K562 (cell line): Measurements from ENCODE around the gene C1GALT1C1. TPM values are rescaled to one million over a fixed set of nuclear protein-coding genes. Genes with fewer than 3 reads are reported as not detected.

Experiments used
- BHLHE40 ChIP-seq: IDR thresholded peaks from 2 replicates; pipeline ENCODE4 v1.6.1; 2011; ENCODE audit warnings: low read length, improper control_type of control experiment
- ETV5 ChIP-seq: sonication (generic); formaldehyde crosslinking; IDR thresholded peaks from 2 replicates; pipeline ENCODE4 v1.4.0; 2020; ENCODE audit warnings: low read depth, mild to moderate bottlenecking, missing genetic modification reagents
- GTF2B ChIP-seq: IDR thresholded peaks from 2 replicates; pipeline ENCODE4 v1.6.1; 2011; ENCODE audit not compliant: insufficient read length; ENCODE audit errors: extremely low read depth
- LCOR ChIP-seq: sonication (generic); formaldehyde crosslinking; IDR thresholded peaks from 2 replicates; pipeline ENCODE4 v1.8.0; 2022; ENCODE audit warnings: mild to moderate bottlenecking, missing genetic modification reagents
- MTA3 ChIP-seq: fragments of 450-650 bp; formaldehyde crosslinking; IDR thresholded peaks from 2 replicates; pipeline ENCODE4 v1.6.1; 2017; ENCODE audit warnings: mild to moderate bottlenecking, borderline replicate concordance
- NFYB ChIP-seq: IDR thresholded peaks from 2 replicates; pipeline ENCODE4 v1.6.1; 2011; ENCODE audit warnings: mild to moderate bottlenecking, moderate library complexity; ENCODE audit not compliant: insufficient read length; ENCODE audit errors: extremely low read depth
- NR2C2 ChIP-seq, 2 experiments: fragments of 200-800 bp in 1 of 2; sonication (Bioruptor generic) in 1 of 2; sonication (generic) in 1 of 2; formaldehyde crosslinking in 1 of 2; IDR thresholded peaks; 2 replicates each; pipeline versions ENCODE4 v1.6.1 to v1.8.0; 2016 to 2022; ENCODE audit warnings: mild to moderate bottlenecking in 1 of 2, missing compliant biosample characterization in 1 of 2, missing genetic modification characterization in 1 of 2, missing genetic modification reagents in 1 of 2
- PHF8 ChIP-seq: fragments of 200-600 bp; sonication (generic); IDR thresholded peaks from 2 replicates; pipeline ENCODE4 v1.6.1; 2012; ENCODE audit warnings: mixed run types, mild to moderate bottlenecking, inconsistent platforms, low read length, moderate library complexity, borderline replicate concordance
- TAF9B ChIP-seq: fragments of 450-650 bp; IDR thresholded peaks from 2 replicates; pipeline ENCODE4 v1.6.1; 2018; ENCODE audit warnings: mild to moderate bottlenecking; ENCODE audit not compliant: partially characterized antibody
- polyA plus RNA-seq, 8 experiments: library from polyadenylated mRNA; depleted of rRNA in 4 of 8; stranded (reverse) in 5 of 8; unstranded in 3 of 8; fragments of >200 nt; fragmentation: Nextera tagmentation in 2 of 8; fragmentation: Illumina TruSeq in 1 of 8; extraction: Ambion mirVana in 2 of 8; extraction: Trizol in 1 of 8; gene quantifications; 2 replicates each; pipeline versions ENCODE4 v1.2.1 to v1.2.3, GENCODE V29; 2011 to 2014; ENCODE audit warnings: inconsistent platforms in 1 of 8, missing spikeins in 1 of 8
- total RNA-seq, 7 experiments: library from RNA; depleted of rRNA in 6 of 7; stranded (reverse); fragments of >200 nt in 6 of 7; fragmentation: Illumina TruSeq in 2 of 7; extraction: Trizol in 2 of 7; gene quantifications; 2 replicates each; pipeline versions ENCODE4 v1.2.1 to v1.2.3, GENCODE V29; 2011 to 2021; ENCODE audit warnings: low replicate concordance in 1 of 7
- TF ChIP-seq, protein P1 (sequence below), 2 experiments: fragments of 450-650 bp in 1 of 2; sonication (generic) in 1 of 2; formaldehyde crosslinking in 1 of 2; IDR thresholded peaks; 2 replicates each; pipeline versions ENCODE4 v1.7.1 to v1.9.0; 2016 to 2022; ENCODE audit warnings: inconsistent platforms in 1 of 2, mild to moderate bottlenecking in 1 of 2, missing genetic modification reagents in 1 of 2
- TF ChIP-seq, protein P2 (sequence below): sonication (generic); formaldehyde crosslinking; IDR thresholded peaks from 2 replicates; pipeline ENCODE4 v1.8.1; 2023; ENCODE audit warnings: mild to moderate bottlenecking, missing genetic modification reagents
- TF ChIP-seq, protein P3 (sequence below): fragments of 450-650 bp; formaldehyde crosslinking; IDR thresholded peaks from 2 replicates; pipeline ENCODE4 v1.4.0; 2022; ENCODE audit warnings: missing genetic modification characterization

C1GALT1C1 gene
- total and polyA plus RNA-seq, 9 of the 15 experiments (the other 6 are each of a cell fraction or from before 2014, with no cell fraction given) = 9.6 to 49.4 (median 17.1) TPM

GRCh38 chrX:120629667-120630537 lies at the start of gene C1GALT1C1 (continued):
- TF ChIP-seq, protein P1, sequence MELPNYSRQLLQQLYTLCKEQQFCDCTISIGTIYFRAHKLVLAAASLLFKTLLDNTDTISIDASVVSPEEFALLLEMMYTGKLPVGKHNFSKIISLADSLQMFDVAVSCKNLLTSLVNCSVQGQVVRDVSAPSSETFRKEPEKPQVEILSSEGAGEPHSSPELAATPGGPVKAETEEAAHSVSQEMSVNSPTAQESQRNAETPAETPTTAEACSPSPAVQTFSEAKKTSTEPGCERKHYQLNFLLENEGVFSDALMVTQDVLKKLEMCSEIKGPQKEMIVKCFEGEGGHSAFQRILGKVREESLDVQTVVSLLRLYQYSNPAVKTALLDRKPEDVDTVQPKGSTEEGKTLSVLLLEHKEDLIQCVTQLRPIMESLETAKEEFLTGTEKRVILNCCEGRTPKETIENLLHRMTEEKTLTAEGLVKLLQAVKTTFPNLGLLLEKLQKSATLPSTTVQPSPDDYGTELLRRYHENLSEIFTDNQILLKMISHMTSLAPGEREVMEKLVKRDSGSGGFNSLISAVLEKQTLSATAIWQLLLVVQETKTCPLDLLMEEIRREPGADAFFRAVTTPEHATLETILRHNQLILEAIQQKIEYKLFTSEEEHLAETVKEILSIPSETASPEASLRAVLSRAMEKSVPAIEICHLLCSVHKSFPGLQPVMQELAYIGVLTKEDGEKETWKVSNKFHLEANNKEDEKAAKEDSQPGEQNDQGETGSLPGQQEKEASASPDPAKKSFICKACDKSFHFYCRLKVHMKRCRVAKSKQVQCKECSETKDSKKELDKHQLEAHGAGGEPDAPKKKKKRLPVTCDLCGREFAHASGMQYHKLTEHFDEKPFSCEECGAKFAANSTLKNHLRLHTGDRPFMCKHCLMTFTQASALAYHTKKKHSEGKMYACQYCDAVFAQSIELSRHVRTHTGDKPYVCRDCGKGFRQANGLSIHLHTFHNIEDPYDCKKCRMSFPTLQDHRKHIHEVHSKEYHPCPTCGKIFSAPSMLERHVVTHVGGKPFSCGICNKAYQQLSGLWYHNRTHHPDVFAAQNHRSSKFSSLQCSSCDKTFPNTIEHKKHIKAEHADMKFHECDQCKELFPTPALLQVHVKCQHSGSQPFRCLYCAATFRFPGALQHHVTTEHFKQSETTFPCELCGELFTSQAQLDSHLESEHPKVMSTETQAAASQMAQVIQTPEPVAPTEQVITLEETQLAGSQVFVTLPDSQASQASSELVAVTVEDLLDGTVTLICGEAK (IDR thresholded peaks at IDR 0.05) = peak; percentile 56; the same call in 1 of the 2 replicates
- TF ChIP-seq, protein P1 (CRISPR knock-in tag; IDR thresholded peaks at IDR 0.05) = no peak
- TF ChIP-seq NFYB (peak; percentile 64), MTA3 (0 out of 2 replicates have a peak, but pooled peaks have one; percentile 9), PHF8 (peak; percentile 87), BHLHE40 (peak; percentile 73), TAF9B (peak; percentile 8), ETV5 (CRISPR knock-in tag) (peak; percentile 55), NR2C2 (CRISPR knock-in tag; IDR thresholded peaks at IDR 0.05) (peak; percentile 56), NR2C2 (tag; IDR thresholded peaks at IDR 0.05) (peak; percentile 95), LCOR (CRISPR knock-in tag) (no peak), GTF2B (peak; percentile 44)
- TF ChIP-seq, protein P2, sequence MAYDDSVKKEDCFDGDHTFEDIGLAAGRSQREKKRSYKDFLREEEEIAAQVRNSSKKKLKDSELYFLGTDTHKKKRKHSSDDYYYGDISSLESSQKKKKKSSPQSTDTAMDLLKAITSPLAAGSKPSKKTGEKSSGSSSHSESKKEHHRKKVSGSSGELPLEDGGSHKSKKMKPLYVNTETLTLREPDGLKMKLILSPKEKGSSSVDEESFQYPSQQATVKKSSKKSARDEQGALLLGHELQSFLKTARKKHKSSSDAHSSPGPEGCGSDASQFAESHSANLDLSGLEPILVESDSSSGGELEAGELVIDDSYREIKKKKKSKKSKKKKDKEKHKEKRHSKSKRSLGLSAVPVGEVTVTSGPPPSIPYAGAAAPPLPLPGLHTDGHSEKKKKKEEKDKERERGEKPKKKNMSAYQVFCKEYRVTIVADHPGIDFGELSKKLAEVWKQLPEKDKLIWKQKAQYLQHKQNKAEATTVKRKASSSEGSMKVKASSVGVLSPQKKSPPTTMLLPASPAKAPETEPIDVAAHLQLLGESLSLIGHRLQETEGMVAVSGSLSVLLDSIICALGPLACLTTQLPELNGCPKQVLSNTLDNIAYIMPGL = 0 out of 2 replicates have a peak, but pooled peaks have one; percentile 63
- TF ChIP-seq, protein P3, sequence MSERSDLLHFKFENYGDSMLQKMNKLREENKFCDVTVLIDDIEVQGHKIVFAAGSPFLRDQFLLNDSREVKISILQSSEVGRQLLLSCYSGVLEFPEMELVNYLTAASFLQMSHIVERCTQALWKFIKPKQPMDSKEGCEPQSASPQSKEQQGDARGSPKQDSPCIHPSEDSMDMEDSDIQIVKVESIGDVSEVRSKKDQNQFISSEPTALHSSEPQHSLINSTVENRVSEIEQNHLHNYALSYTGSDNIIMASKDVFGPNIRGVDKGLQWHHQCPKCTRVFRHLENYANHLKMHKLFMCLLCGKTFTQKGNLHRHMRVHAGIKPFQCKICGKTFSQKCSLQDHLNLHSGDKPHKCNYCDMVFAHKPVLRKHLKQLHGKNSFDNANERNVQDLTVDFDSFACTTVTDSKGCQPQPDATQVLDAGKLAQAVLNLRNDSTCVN (CRISPR knock-in tag) = no peak
